Ascending aorta (tissue), 2 donors: ENCODE data around the gene ZNF593. TPM values are rescaled to one million over a fixed set of nuclear protein-coding genes. Genes with fewer than 3 reads are reported as not detected.

Experiments used
- DNase-seq, 2 donors: peaks; one replicate each; pipeline ENCODE4 v3.0.0-alpha.2; 2019; ENCODE audit warnings: low spot score in 2 of 2
- H3K27ac ChIP-seq, 2 donors: fragments of 200-600 bp; sonication (generic); one replicate each; pipeline ENCODE4 v1.5.1; 2016 to 2017; ENCODE audit warnings: mild to moderate bottlenecking in 1 of 2
- H3K27me3 ChIP-seq: fragments of 200-600 bp; sonication (generic); one replicate; pipeline ENCODE4 v1.5.1; 2017
- H3K36me3 ChIP-seq, 2 donors: fragments of 200-600 bp; sonication (generic); one replicate each; pipeline ENCODE4 v1.5.1; 2016
- H3K4me1 ChIP-seq, 2 donors: fragments of 200-600 bp; sonication (generic); one replicate each; pipeline ENCODE4 v1.5.1; 2016 to 2017; ENCODE audit warnings: mild to moderate bottlenecking in 1 of 2
- H3K4me3 ChIP-seq, 2 donors: fragments of 200-600 bp; sonication (generic); one replicate each; pipeline ENCODE4 v1.5.1; 2016 to 2017; ENCODE audit warnings: mild to moderate bottlenecking in 1 of 2
- H3K9me3 ChIP-seq, 2 donors: fragments of 200-600 bp; sonication (generic); one replicate each; pipeline ENCODE4 v1.5.1; 2016
- intact Hi-C: fragments of 100-400 bp; cut with DNase I; formaldehyde crosslinking; loops from one replicate; pipeline ENCODE4 v1.15.1; 2023
- total RNA-seq: library from RNA; depleted of rRNA; stranded (reverse); fragments of >200 nt; gene quantifications from one replicate; pipeline ENCODE4 v1.1.0, GENCODE V29; 2016
- TF ChIP-seq, protein P1 (sequence below), 3 experiments: fragments of 200-600 bp in 2 of 3; fragments of 450-650 bp in 1 of 3; sonication (generic) in 2 of 3; IDR thresholded peaks; one replicate each; pipeline ENCODE4 v1.5.1; 2016 to 2019; ENCODE audit warnings: antibody characterized with exemption in 3 of 3, mild to moderate bottlenecking in 1 of 3, moderate library complexity in 1 of 3

The ZNF593 gene
- total RNA-seq, 1 donor from 2014 or later, result 90.0 TPM

DNA sequence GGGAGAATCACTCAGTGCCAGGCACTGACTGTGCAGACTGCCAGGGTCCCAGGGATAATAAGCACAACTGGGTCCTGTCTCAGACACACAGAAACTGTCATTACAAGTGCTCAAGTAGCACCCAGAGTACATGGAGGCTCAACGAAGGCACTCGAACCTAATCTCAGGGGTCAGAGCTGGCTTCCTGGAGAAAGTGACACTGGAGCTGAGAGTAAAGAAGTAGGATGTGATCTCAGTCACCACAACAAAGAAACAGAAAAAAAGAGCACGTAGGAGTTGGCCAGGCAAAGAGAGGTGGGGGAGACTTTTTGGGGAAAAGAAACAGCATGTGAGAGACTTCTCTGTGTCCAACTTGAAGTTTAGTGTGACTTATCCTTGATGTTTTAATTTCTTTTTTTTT is 22.0 kb downstream of the ZNF593 start:
- Histone ChIP-seq H3K9me3 (no peaks in the 10 kb centered on the region), H3K27me3 (no peaks in the 10 kb centered on the region), H3K4me3 (no peak overlapping the region), H3K36me3 (peaks cover 0 to 2% of the 10 kb centered on the region in 2 donors), H3K4me1 (no peaks in the 10 kb centered on the region), H3K27ac (no peak overlapping the region)
- intact Hi-C loops, result no loop called here
- TF ChIP-seq, protein P1, sequence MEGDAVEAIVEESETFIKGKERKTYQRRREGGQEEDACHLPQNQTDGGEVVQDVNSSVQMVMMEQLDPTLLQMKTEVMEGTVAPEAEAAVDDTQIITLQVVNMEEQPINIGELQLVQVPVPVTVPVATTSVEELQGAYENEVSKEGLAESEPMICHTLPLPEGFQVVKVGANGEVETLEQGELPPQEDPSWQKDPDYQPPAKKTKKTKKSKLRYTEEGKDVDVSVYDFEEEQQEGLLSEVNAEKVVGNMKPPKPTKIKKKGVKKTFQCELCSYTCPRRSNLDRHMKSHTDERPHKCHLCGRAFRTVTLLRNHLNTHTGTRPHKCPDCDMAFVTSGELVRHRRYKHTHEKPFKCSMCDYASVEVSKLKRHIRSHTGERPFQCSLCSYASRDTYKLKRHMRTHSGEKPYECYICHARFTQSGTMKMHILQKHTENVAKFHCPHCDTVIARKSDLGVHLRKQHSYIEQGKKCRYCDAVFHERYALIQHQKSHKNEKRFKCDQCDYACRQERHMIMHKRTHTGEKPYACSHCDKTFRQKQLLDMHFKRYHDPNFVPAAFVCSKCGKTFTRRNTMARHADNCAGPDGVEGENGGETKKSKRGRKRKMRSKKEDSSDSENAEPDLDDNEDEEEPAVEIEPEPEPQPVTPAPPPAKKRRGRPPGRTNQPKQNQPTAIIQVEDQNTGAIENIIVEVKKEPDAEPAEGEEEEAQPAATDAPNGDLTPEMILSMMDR (IDR thresholded peaks at IDR 0.05), result no peak
- no peak for DNase-seq

DNA sequence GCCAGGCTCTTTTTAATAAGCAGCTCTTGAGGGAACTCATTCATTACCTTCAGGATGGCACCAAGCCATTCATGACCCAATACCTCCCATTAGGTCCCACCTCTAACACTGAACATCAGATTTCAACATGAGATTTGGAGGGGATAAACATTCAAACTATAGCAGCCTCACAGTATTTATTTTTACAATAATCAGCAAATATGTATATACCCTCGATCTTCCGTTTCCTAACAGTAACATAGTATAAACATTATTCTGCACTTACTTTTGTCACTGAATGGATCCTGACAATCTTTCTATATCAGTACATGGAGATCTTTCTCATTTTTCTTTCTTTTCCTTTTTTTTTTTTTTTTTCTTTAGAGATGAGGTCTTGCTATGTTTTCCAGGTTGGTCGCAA is 26.1 kb downstream of the ZNF593 start:
- Histone ChIP-seq H3K27me3 (no peaks in the 10 kb centered on the region), H3K36me3 (no peaks in the 10 kb centered on the region), H3K27ac (no peak overlapping the region), H3K9me3 (no peaks in the 10 kb centered on the region), H3K4me1 (no peaks in the 10 kb centered on the region), H3K4me3 (no peak overlapping the region)
- no peak for DNase-seq
- intact Hi-C loops, result no loop called here
- TF ChIP-seq, protein P1 (IDR thresholded peaks at IDR 0.05), result no peak

DNA sequence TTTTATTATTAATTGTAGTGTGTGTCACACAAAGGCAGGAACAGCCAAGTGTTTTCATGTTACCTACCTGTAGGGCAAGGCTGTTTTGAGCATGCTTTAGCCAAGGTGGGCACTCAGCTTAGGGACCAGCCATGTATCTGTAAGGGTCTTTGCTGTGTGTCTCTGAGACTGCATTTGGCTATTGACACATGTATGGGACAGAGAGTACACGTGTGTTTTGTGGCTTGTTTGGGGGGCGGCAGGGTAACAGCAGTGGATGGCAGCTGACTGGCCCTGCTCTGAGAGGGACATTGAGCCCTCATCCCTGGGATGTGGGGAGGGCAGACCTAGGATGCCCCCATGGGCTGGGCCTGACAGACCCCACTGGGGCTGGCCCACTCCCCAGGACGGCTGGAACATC is 27.6 kb downstream of the ZNF593 start:
- TF ChIP-seq, protein P1 (IDR thresholded peaks at IDR 0.05), result no peak
- DNase-seq, result no peak
- Histone ChIP-seq H3K4me1 (no peaks in the 10 kb centered on the region), H3K36me3 (no peaks in the 10 kb centered on the region), H3K9me3 (no peaks in the 10 kb centered on the region), H3K27ac (no peak overlapping the region), H3K4me3 (no peak overlapping the region), H3K27me3 (no peaks in the 10 kb centered on the region)
- intact Hi-C loops, result no loop called here

DNA sequence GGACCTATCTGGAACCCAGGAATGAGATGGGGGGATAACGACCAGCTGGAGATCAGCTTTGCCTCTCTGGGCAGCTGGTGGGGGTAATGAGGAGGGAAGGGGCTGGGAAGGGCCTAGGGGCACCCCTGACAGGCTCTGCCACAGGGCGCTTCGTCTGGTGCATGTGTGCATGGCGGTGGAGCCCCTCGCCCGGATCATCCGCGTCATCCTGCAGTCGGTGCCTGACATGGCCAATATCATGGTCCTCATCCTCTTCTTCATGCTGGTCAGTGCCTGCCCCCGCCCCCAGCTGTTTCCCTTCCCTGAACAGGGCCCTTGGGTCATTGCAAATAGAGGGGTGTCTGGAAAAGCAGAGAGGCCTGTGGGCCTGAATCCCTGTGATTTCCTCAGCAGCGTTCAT is 28.1 kb downstream of the ZNF593 start:
- Histone ChIP-seq H3K4me1 (no peaks in the 10 kb centered on the region), H3K27ac (no peak overlapping the region), H3K9me3 (no peaks in the 10 kb centered on the region), H3K4me3 (no peak overlapping the region), H3K36me3 (no peaks in the 10 kb centered on the region), H3K27me3 (no peaks in the 10 kb centered on the region)
- no peak for DNase-seq
- TF ChIP-seq, protein P1 (IDR thresholded peaks at IDR 0.05), result no peak
- intact Hi-C loops, result no loop called here

DNA sequence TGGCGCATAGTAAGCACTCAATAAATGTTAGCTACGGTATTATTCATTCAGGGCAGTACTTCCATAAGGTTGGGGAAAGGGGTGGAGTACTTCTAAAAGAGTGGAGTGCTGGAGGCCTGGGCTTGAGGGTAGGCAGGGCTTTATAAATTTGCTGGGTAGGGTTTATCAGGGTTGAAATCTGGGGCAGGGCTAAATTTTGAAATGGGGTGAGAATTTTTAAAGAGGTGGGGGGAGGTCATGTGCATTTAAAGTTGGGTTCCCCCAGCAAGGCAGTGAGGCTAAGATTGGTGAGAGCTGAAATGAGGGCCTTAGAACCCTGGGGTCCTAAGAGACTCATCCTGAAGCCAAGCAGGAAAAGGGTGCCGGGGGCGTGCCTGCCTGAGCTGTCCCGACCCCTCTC is 30.7 kb downstream of the ZNF593 start:
- no peak for DNase-seq
- intact Hi-C loops, result no loop called here
- Histone ChIP-seq H3K4me3 (no peak overlapping the region), H3K9me3 (no peaks in the 10 kb centered on the region), H3K36me3 (no peaks in the 10 kb centered on the region), H3K4me1 (no peaks in the 10 kb centered on the region), H3K27ac (no peak overlapping the region), H3K27me3 (no peaks in the 10 kb centered on the region)
- TF ChIP-seq, protein P1 (IDR thresholded peaks at IDR 0.05), result no peak

DNA sequence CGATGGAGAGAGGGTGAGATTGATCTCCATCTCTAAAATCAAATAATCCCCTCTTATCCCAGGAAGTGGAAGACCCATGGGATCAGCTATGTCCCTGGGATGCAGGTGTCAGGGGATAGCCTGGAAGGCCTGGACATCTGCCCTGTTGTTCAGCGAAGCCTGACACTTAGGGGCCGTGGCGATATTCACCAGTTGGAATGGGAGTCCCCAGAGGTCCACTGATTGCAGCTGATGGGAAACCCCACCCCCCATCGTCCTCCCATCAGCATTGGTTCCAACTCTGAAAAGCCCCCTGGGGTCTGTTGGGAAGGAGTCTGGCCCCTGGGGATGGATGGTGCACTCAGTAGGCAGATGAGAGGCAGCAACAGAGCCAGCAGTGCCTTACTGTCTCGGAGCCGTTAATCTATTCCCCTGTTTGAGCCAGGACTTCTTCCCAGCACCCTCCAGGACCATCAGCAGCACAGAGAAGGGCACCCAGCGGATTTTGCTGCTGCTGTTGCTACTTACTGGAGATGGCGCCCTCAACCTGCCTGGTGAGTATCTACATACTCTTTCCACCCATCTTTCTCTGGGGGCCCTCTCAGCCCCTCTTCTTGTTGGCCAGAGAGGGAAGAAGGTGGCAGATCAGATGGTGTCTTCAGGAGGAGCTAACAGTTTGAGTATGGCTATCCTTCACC is 34.1 kb downstream of the ZNF593 start:
- no peak for DNase-seq
- H3K36me3 ChIP-seq, result no peaks in the 10 kb centered on the region
- no peaks in the 10 kb centered on the region for H3K9me3 ChIP-seq
- TF ChIP-seq, protein P1 (IDR thresholded peaks at IDR 0.05), result no peak
- H3K4me1 ChIP-seq, result no peaks in the 10 kb centered on the region
- intact Hi-C loops, result no loop called here
- no peaks in the 10 kb centered on the region for H3K27me3 ChIP-seq
- no peak overlapping the region for H3K4me3 ChIP-seq
- no peak overlapping the region for H3K27ac ChIP-seq
